GM12878 (cell line): Measurements from ENCODE around the gene DNAH5.

Experiments used
- BACH1 ChIP-seq: fragments of 450-650 bp; IDR thresholded peaks from 2 replicates; pipeline ENCODE4 v1.6.1; 2017; ENCODE audit warnings: mild to moderate bottlenecking, borderline replicate concordance
- BRCA1 ChIP-seq: IDR thresholded peaks from 2 replicates; pipeline ENCODE4 v1.6.1; 2011; ENCODE audit warnings: low read depth, low read length, improper control_type of control experiment
- E2F4 ChIP-seq: IDR thresholded peaks from 2 replicates; pipeline ENCODE4 v1.6.1; 2012; ENCODE audit warnings: low read depth, low read length, improper control_type of control experiment
- EP300 ChIP-seq, 2 experiments: fragments of 150-350 bp in 1 of 2; IDR thresholded peaks; 2 replicates each; pipeline ENCODE4 v1.6.1; 2011 to 2012; ENCODE audit warnings: low read depth in 2 of 2, low read length in 2 of 2, borderline replicate concordance in 1 of 2, improper control_type of control experiment in 1 of 2, inconsistent platforms in 1 of 2; ENCODE audit not compliant: control insufficient read depth in 1 of 2
- EZH2 ChIP-seq: IDR thresholded peaks from 2 replicates; pipeline ENCODE4 v1.6.1; 2012; ENCODE audit warnings: low read depth, mild to moderate bottlenecking, control low read depth, inconsistent platforms, low read length, borderline replicate concordance; ENCODE audit not compliant: control insufficient read depth
- HCFC1 ChIP-seq: fragments of 150-350 bp; IDR thresholded peaks from 2 replicates; pipeline ENCODE4 v1.6.1; 2014; ENCODE audit warnings: low read length
- RAD51 ChIP-seq: fragments of 450-650 bp; IDR thresholded peaks from 2 replicates; pipeline ENCODE4 v1.6.1; 2016; ENCODE audit warnings: moderate library complexity, mild to moderate bottlenecking, inconsistent platforms
- TBL1XR1 ChIP-seq: IDR thresholded peaks from 2 replicates; pipeline ENCODE4 v1.6.1; 2012; ENCODE audit warnings: low read depth, low read length, improper control_type of control experiment
- USF1 ChIP-seq: IDR thresholded peaks from 2 replicates; pipeline ENCODE4 v1.6.1; 2011; ENCODE audit warnings: borderline replicate concordance, low read depth, mild to moderate bottlenecking, moderate library complexity, mixed read lengths, low read length; ENCODE audit not compliant: insufficient read depth; ENCODE audit errors: extremely low read length
- ZSCAN29 ChIP-seq: fragments of 450-650 bp; IDR thresholded peaks from 2 replicates; pipeline ENCODE4 v1.6.1; 2017; ENCODE audit warnings: mild to moderate bottlenecking, moderate library complexity
- TF ChIP-seq, protein P1 (sequence below), 3 experiments: IDR thresholded peaks in 2 of 3; conservative IDR thresholded peaks in 1 of 3; 2 replicates each; pipeline ENCODE4 v1.5.1; 2011; ENCODE audit warnings: low read depth in 3 of 3, low read length in 3 of 3, mild to moderate bottlenecking in 3 of 3, control low read depth in 2 of 3, moderate library complexity in 2 of 3, inconsistent platforms in 1 of 3, mixed read lengths in 1 of 3; ENCODE audit not compliant: control insufficient read depth in 2 of 3, insufficient read depth in 1 of 3; ENCODE audit errors: extremely low read depth in 1 of 3

DNA sequence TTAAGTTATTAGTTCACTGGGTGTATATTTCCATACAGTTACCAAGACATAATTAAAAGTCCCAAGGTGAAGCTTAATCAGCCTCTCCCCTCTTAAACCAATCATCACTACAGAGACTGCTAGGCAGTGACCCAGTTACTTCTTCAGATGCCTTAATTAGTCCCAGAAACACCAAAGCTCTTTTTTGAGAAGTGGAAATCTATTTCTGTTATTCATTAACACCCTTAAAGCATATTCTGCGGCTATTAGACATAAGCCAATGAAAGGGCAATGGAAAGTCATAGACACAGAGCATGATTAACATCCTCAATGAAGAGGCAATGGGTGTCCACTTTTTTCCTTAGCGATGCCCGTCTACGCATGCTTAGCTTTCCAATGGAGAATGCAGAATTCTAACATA, 48.3 kb upstream of the DNAH5 start:
- TF ChIP-seq BACH1 (no peak), EZH2 (no peak), RAD51 (no peak), EP300 (IDR thresholded peaks at IDR 0.05; ENCODE audit: borderline replicate concordance in 1 of 2, control insufficient read depth in 1 of 2, low read depth in 2 of 2, low read length in 2 of 2) (no peak), USF1 (no peak), HCFC1 (no peak), BRCA1 (no peak), TBL1XR1 (no peak), ZSCAN29 (no peak), E2F4 (no peak)
- TF ChIP-seq, protein P1, sequence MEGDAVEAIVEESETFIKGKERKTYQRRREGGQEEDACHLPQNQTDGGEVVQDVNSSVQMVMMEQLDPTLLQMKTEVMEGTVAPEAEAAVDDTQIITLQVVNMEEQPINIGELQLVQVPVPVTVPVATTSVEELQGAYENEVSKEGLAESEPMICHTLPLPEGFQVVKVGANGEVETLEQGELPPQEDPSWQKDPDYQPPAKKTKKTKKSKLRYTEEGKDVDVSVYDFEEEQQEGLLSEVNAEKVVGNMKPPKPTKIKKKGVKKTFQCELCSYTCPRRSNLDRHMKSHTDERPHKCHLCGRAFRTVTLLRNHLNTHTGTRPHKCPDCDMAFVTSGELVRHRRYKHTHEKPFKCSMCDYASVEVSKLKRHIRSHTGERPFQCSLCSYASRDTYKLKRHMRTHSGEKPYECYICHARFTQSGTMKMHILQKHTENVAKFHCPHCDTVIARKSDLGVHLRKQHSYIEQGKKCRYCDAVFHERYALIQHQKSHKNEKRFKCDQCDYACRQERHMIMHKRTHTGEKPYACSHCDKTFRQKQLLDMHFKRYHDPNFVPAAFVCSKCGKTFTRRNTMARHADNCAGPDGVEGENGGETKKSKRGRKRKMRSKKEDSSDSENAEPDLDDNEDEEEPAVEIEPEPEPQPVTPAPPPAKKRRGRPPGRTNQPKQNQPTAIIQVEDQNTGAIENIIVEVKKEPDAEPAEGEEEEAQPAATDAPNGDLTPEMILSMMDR (IDR thresholded peaks at IDR 0.05 in 2 of 3, conservative IDR thresholded peaks at IDR 0.05 in 1 of 3; ENCODE audit: control insufficient read depth in 2 of 3, extremely low read depth in 1 of 3, insufficient read depth in 1 of 3, low read depth in 3 of 3, low read length in 3 of 3) = no peak
